B cell (primary cell): ENCODE measurements around the gene UBR3.

Source experiments
- EZH2 ChIP-seq: IDR thresholded peaks from 2 replicates; pipeline ENCODE4 v1.6.1; 2012; ENCODE audit warnings: borderline replicate concordance, low read depth, mild to moderate bottlenecking, moderate library complexity, low read length; ENCODE audit not compliant: insufficient read depth, poor library complexity, severe bottlenecking
- TF ChIP-seq, protein P1 (sequence below): fragments of 200-600 bp; IDR thresholded peaks from one replicate; pipeline ENCODE4 v1.8.0; 2022; ENCODE audit warnings: antibody characterized with exemption, mild to moderate bottlenecking

DNA sequence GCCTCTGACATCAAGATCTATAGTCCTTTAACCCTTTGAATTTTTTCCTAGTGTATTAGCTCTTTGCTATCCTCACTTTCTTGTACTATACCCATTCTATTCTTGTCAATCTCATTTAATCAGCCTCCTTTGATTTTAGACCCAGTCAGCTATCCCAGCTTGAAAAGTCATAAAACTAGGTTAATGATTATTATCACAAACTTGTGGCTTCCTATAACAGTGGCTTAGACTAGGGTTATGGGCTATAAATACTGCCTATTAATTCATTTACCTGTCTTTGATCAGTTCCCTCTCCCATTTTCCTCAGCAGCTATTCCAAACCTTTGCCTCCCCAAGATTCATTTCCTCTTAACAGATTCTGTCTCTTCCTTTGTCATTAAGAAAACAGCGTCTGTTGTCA, 174.8 kb downstream of the UBR3 start:
- TF ChIP-seq, protein P1, sequence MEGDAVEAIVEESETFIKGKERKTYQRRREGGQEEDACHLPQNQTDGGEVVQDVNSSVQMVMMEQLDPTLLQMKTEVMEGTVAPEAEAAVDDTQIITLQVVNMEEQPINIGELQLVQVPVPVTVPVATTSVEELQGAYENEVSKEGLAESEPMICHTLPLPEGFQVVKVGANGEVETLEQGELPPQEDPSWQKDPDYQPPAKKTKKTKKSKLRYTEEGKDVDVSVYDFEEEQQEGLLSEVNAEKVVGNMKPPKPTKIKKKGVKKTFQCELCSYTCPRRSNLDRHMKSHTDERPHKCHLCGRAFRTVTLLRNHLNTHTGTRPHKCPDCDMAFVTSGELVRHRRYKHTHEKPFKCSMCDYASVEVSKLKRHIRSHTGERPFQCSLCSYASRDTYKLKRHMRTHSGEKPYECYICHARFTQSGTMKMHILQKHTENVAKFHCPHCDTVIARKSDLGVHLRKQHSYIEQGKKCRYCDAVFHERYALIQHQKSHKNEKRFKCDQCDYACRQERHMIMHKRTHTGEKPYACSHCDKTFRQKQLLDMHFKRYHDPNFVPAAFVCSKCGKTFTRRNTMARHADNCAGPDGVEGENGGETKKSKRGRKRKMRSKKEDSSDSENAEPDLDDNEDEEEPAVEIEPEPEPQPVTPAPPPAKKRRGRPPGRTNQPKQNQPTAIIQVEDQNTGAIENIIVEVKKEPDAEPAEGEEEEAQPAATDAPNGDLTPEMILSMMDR, result no peak
- TF ChIP-seq EZH2, result no peak
